K562 (cell line): ENCODE data around the gene PPP1R15A. TPM values are rescaled to one million over a fixed set of nuclear protein-coding genes. Genes with fewer than 3 reads are reported as not detected.
A peak's percentile ranks its signal among the peaks of the same experiment; 100 is the strongest.

Experiments
- ELK3 ChIP-seq: fragments of 450-650 bp; formaldehyde crosslinking; IDR thresholded peaks from 2 replicates; pipeline ENCODE4 v1.4.0; 2020; ENCODE audit warnings: mild to moderate bottlenecking
- GATA2 ChIP-seq: sonication (generic); formaldehyde crosslinking; IDR thresholded peaks from 2 replicates; pipeline ENCODE4 v1.4.0; 2020; ENCODE audit warnings: mild to moderate bottlenecking, missing genetic modification reagents
- HCFC1 ChIP-seq: IDR thresholded peaks from 2 replicates; pipeline ENCODE4 v1.6.1; 2012; ENCODE audit warnings: low read depth, low read length, improper control_type of control experiment
- KDM1A ChIP-seq, 2 experiments: fragments of 450-650 bp; IDR thresholded peaks; 2 replicates each; pipeline ENCODE4 v1.6.1; 2016; ENCODE audit warnings: mild to moderate bottlenecking in 2 of 2
- KLF16 ChIP-seq: IDR thresholded peaks from 2 replicates; pipeline ENCODE4 v1.6.1; 2016; ENCODE audit warnings: antibody characterized with exemption
- NR2C1 ChIP-seq, 2 experiments: fragments of 450-650 bp; IDR thresholded peaks; 2 replicates each; pipeline ENCODE4 v1.6.1; 2017; ENCODE audit warnings: mild to moderate bottlenecking in 2 of 2, antibody characterized with exemption in 1 of 2, inconsistent platforms in 1 of 2, missing compliant biosample characterization in 1 of 2, missing genetic modification characterization in 1 of 2
- polyA plus RNA-seq, 8 experiments: library from polyadenylated mRNA; depleted of rRNA in 4 of 8; stranded (reverse) in 5 of 8; unstranded in 3 of 8; fragments of >200 nt; fragmentation: Nextera tagmentation in 2 of 8; fragmentation: Illumina TruSeq in 1 of 8; extraction: Ambion mirVana in 2 of 8; extraction: Trizol in 1 of 8; gene quantifications; 2 replicates each; pipeline versions ENCODE4 v1.2.1 to v1.2.3, GENCODE V29; 2011 to 2014; ENCODE audit warnings: inconsistent platforms in 1 of 8, missing spikeins in 1 of 8
- total RNA-seq, 7 experiments: library from RNA; depleted of rRNA in 6 of 7; stranded (reverse); fragments of >200 nt in 6 of 7; fragmentation: Illumina TruSeq in 2 of 7; extraction: Trizol in 2 of 7; gene quantifications; 2 replicates each; pipeline versions ENCODE4 v1.2.1 to v1.2.3, GENCODE V29; 2011 to 2021; ENCODE audit warnings: low replicate concordance in 1 of 7
- TF ChIP-seq, protein P1 (sequence below), 2 experiments: fragments of 450-650 bp; conservative IDR thresholded peaks; 2 replicates each; pipeline ENCODE4 v1.6.1; 2017; ENCODE audit warnings: mild to moderate bottlenecking in 2 of 2, moderate library complexity in 2 of 2

Gene PPP1R15A
- total and polyA plus RNA-seq, 9 of the 15 experiments (the other 6 are each of a cell fraction or from before 2014, with no cell fraction given) = 0.42 to 73.7 (median 44.0) TPM

DNA sequence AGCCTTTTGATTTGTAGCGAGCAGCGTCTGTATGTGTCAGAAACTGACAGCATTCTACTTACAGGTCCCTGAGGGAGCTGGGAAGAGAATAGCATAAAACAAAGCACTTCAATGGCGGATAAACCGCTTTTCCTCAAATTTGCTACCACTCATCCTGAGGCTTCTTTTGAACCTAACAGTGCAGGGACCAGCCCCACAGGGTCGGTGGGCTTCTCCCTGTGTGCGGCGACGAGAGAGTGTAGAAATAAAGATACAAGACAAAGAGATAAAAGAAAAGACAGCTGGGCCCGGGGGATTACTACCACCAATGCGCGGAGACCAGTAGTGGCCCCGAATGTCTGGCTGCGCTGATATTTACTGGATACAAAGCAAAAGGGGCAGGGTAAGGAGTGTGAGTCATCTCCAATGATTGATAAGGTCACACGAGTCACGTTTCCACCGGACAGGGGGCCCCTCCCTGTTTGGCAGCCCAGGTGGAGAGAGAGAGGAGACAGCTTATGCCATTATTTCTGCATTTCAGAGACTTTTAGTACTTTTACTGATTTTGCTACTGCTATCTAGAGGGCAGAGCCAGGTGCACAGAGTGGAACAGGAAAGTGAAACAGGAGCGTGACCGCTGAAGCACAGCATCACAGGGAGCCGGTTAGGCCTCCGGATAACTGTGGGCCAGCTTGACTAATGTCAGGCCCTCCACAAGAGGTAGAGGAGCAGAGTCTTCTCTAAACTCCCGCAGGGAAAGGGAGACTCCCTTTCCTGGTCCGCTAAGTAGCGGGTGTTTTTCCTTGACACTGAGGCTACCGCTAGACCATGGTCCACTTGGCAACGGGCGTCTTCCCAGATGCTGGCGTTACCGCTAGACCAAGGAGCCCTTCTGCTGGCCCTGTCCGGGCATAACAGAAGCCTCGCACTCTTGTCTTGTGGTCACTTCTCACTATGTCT is 4.1 kb downstream of the PPP1R15A start (continued):
- TF ChIP-seq ELK3 (CRISPR knock-in tag) (peak; percentile 47; the same call in 1 of the 2 replicates), KDM1A (IDR thresholded peaks at IDR 0.05) (peak; percentile 66 to 80; a peak in 3 of 4 replicates), KLF16 (peak; percentile 81), GATA2 (CRISPR knock-in tag) (peak; percentile 51; the same call in 1 of the 2 replicates), NR2C1 (IDR thresholded peaks at IDR 0.05) (peak; percentile 46), NR2C1 (tag; IDR thresholded peaks at IDR 0.05) (peak; percentile 50), HCFC1 (0 out of 2 replicates have a peak, but pooled peaks have one; percentile 1)
- TF ChIP-seq, protein P1, sequence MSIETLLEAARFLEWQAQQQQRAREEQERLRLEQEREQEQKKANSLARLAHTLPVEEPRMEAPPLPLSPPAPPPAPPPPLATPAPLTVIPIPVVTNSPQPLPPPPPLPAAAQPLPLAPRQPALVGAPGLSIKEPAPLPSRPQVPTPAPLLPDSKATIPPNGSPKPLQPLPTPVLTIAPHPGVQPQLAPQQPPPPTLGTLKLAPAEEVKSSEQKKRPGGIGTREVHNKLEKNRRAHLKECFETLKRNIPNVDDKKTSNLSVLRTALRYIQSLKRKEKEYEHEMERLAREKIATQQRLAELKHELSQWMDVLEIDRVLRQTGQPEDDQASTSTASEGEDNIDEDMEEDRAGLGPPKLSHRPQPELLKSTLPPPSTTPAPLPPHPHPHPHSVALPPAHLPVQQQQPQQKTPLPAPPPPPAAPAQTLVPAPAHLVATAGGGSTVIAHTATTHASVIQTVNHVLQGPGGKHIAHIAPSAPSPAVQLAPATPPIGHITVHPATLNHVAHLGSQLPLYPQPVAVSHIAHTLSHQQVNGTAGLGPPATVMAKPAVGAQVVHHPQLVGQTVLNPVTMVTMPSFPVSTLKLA (conservative IDR thresholded peaks at IDR 0.05) = peak; percentile 72 to 85
- TF ChIP-seq, all 486 proteins: peak for 174; not testable (repeated sequence) for 312
